K562 (cell line): ENCODE measurements around the gene COL5A1. TPM values are rescaled to one million over a fixed set of nuclear protein-coding genes. Genes with fewer than 3 reads are reported as not detected.

Experiments
- CLOCK ChIP-seq: fragments of 250-450 bp; sonication (Bioruptor Pico); IDR thresholded peaks from 2 replicates; pipeline ENCODE4 v1.4.0; 2020; ENCODE audit warnings: mild to moderate bottlenecking, moderate library complexity, borderline replicate concordance
- FOXM1 ChIP-seq, 2 experiments: fragments of 450-650 bp in 1 of 2; sonication (generic) in 1 of 2; formaldehyde crosslinking in 1 of 2; IDR thresholded peaks; 2 replicates each; pipeline versions ENCODE4 v1.6.1 to v1.9.0; 2017 to 2022; ENCODE audit warnings: low read depth in 2 of 2, mild to moderate bottlenecking in 2 of 2, missing genetic modification reagents in 1 of 2, moderate library complexity in 1 of 2
- GATA2 ChIP-seq: sonication (generic); formaldehyde crosslinking; IDR thresholded peaks from 2 replicates; pipeline ENCODE4 v1.4.0; 2020; ENCODE audit warnings: mild to moderate bottlenecking, missing genetic modification reagents
- HMGN3 ChIP-seq: IDR thresholded peaks from 2 replicates; pipeline ENCODE4 v1.6.1; 2011; ENCODE audit warnings: borderline replicate concordance, low read depth, mild to moderate bottlenecking, mixed read lengths, low read length; ENCODE audit not compliant: insufficient read length; ENCODE audit errors: extremely low read depth
- ZBTB40 ChIP-seq, 2 experiments: fragments of 450-650 bp in 1 of 2; sonication (generic) in 1 of 2; formaldehyde crosslinking in 1 of 2; IDR thresholded peaks; 2 replicates each; pipeline versions ENCODE4 v1.7.1 to v1.9.0; 2016 to 2022; ENCODE audit warnings: inconsistent platforms in 1 of 2, mild to moderate bottlenecking in 1 of 2, missing genetic modification reagents in 1 of 2
- polyA plus RNA-seq, 8 experiments: library from polyadenylated mRNA; depleted of rRNA in 4 of 8; stranded (reverse) in 5 of 8; unstranded in 3 of 8; fragments of >200 nt; fragmentation: Nextera tagmentation in 2 of 8; fragmentation: Illumina TruSeq in 1 of 8; extraction: Ambion mirVana in 2 of 8; extraction: Trizol in 1 of 8; gene quantifications; 2 replicates each; pipeline versions ENCODE4 v1.2.1 to v1.2.3, GENCODE V29; 2011 to 2014; ENCODE audit warnings: inconsistent platforms in 1 of 8, missing spikeins in 1 of 8
- total RNA-seq, 7 experiments: library from RNA; depleted of rRNA in 6 of 7; stranded (reverse); fragments of >200 nt in 6 of 7; fragmentation: Illumina TruSeq in 2 of 7; extraction: Trizol in 2 of 7; gene quantifications; 2 replicates each; pipeline versions ENCODE4 v1.2.1 to v1.2.3, GENCODE V29; 2011 to 2021; ENCODE audit warnings: low replicate concordance in 1 of 7

COL5A1 gene
- total and polyA plus RNA-seq, 9 of the 15 experiments (the other 6 are each of a cell fraction or from before 2014, with no cell fraction given), result under 0.01 to 0.13 (median 0.04) TPM; not detected in 6

- TF ChIP-seq CLOCK (no peak), ZBTB40 (IDR thresholded peaks at IDR 0.05) (no peak), ZBTB40 (CRISPR knock-in tag; IDR thresholded peaks at IDR 0.05) (no peak), HMGN3 (no peak), GATA2 (CRISPR knock-in tag) (no peak), FOXM1 (IDR thresholded peaks at IDR 0.05; ENCODE audit: low read depth) (no peak), FOXM1 (CRISPR knock-in tag; IDR thresholded peaks at IDR 0.05; ENCODE audit: low read depth) (no peak)
Measured at GRCh38 chr9:134671341-134672113, 29.9 kb downstream of the COL5A1 start (continued).
